ENCODE data around the gene PTGS1. TPM values are rescaled to one million over a fixed set of nuclear protein-coding genes. Genes with fewer than 3 reads are reported as not detected.

Gene PTGS1
- total and polyA plus RNA-seq, 9 of the 15 experiments (the other 6 are each of a cell fraction or from before 2014, with no cell fraction given) = 3.4 to 12.9 (median 5.3) TPM

GRCh38 chr9:122381206-122381950 lies 10.6 kb downstream of the PTGS1 start:
- no peaks in the 10 kb centered on the region for H3K79me2 ChIP-seq (ENCODE audit: control insufficient read depth, insufficient read depth, low read length)
- H3K9ac ChIP-seq (ENCODE audit: insufficient read depth in 1 of 2, low read depth in 2 of 2, low read length in 2 of 2) = no peak overlapping the region
- WGBS (ENCODE audit: insufficient coverage, low coverage, missing lambda C conversion rate) = 61% methylated on average over 14 of the region's 14 CpGs
- ChIA-PET CTCF (ENCODE audit: low intra/inter-chr PET ratio) (no interaction called here), POLR2A (no interaction called here)
- H3K27me3 ChIP-seq (ENCODE audit: control insufficient read depth in 2 of 2, insufficient read depth in 2 of 2, low read length in 2 of 2) = no peaks in the 10 kb centered on the region
- peaks cover 26 to 28% of the 10 kb centered on the region in 2 experiments for H3K4me1 ChIP-seq (replicated peaks in 1 of 2; ENCODE audit: control insufficient read depth in 2 of 2, insufficient read depth in 2 of 2, low read length in 2 of 2)
- no peak for FAIRE-seq
- no TSS peak for BruUV-seq (replicated peaks)
- intact Hi-C loops (cut with micrococcal nuclease) (no loop called here), in situ Hi-C loops (cut with MboI) (no loop called here)
- no peaks in the 10 kb centered on the region for H4K20me1 ChIP-seq (replicated peaks; ENCODE audit: control insufficient read depth, insufficient read depth, low read length)
- H3K36me3 ChIP-seq (ENCODE audit: control insufficient read depth, insufficient read depth, low read length) = no peaks in the 10 kb centered on the region; the same call in 2 of the 3 replicates
- H3K9me3 ChIP-seq (replicated peaks; ENCODE audit: control insufficient read depth, insufficient read depth, low read depth, low read length) = peaks cover 16% of the 10 kb centered on the region
- peaks cover 6% of the 10 kb centered on the region for H3K9me1 ChIP-seq (ENCODE audit: control insufficient read depth, insufficient read depth, low read length)
- no peak for DNase-seq (ENCODE audit: extremely low read depth in 1 of 4, low spot score in 3 of 4)
- ATAC-seq = no peak
- no peak overlapping the region for H3K4me3 ChIP-seq
- H3K4me2 ChIP-seq (ENCODE audit: insufficient read depth, low read length) = no peak overlapping the region
- H3K27ac ChIP-seq (ENCODE audit: extremely low read depth, low read depth, low read length) = no peak overlapping the region
- H2AFZ ChIP-seq (ENCODE audit: low read depth, low read length) = no peak overlapping the region
- TF ChIP-seq TCF3 (CRISPR knock-in tag; IDR thresholded peaks at IDR 0.05) (no peak), HMG20B (CRISPR knock-in tag; IDR thresholded peaks at IDR 0.05) (no peak), ETV6 (IDR thresholded peaks at IDR 0.05; ENCODE audit: borderline replicate concordance in 1 of 2, low read depth in 2 of 2, low read length in 1 of 2) (no peak), ETV6 (CRISPR knock-in tag; IDR thresholded peaks at IDR 0.05; ENCODE audit: borderline replicate concordance) (no peak), RREB1 (CRISPR knock-in tag; IDR thresholded peaks at IDR 0.05) (no peak), SAP30 (IDR thresholded peaks at IDR 0.05; ENCODE audit: borderline replicate concordance, insufficient read depth, low read depth, low read length, poor library complexity, severe bottlenecking) (no peak), NCOR1 (IDR thresholded peaks at IDR 0.05) (no peak), MNT (conservative IDR thresholded peaks at IDR 0.05) (no peak), E2F4 (CRISPR knock-in tag; IDR thresholded peaks at IDR 0.05; ENCODE audit: low read depth) (no peak), MYC (IDR thresholded peaks at IDR 0.05; ENCODE audit: low read depth, low read length) (no peak), MYC (CRISPR knock-in tag; IDR thresholded peaks at IDR 0.05; ENCODE audit: borderline replicate concordance, low read depth) (no peak), NCOA4 (IDR thresholded peaks at IDR 0.05; ENCODE audit: partially characterized antibody) (no peak), ZNF217 (CRISPR knock-in tag; IDR thresholded peaks at IDR 0.05) (no peak)
